IMR-90 (cell line): Measurements from ENCODE around the gene ATRN. TPM values are rescaled to one million over a fixed set of nuclear protein-coding genes. Genes with fewer than 3 reads are reported as not detected.
A peak's percentile ranks its signal among the peaks of the same experiment; 100 is the strongest.

ENCODE experiments used
- ATAC-seq: fragments of 200-7000 bp; cut with Tn5 transposase; 2 replicates; pipeline ENCODE4 v1.9.1; 2020; ENCODE audit warnings: low read depth, mild to moderate bottlenecking, moderate library complexity
- BruUV-seq: library from RNA; stranded (reverse); fragments of 400-500 nt; replicated peaks from 2 replicates; lab custom pipeline; 2021; lab: Mats Ljungman, UMichigan
- CTCF ChIA-PET: fragments of 300-600 bp; formaldehyde crosslinking; extraction: SDS; loops from one replicate; lab custom pipeline; 2021; ENCODE audit warnings: antibody characterized with exemption; lab: Yijun Ruan, JAX
- POLR2A ChIA-PET: fragments of 300-600 bp; sonication (Branson Sonifier 250); formaldehyde crosslinking; loops from one replicate; lab custom pipeline; 2022; ENCODE audit warnings: antibody characterized with exemption; ENCODE audit not compliant: unreplicated experiment; lab: Charles Lee
- DNase-seq: peaks from one replicate; pipeline ENCODE4 v3.0.0; 2013
- H2AFZ ChIP-seq: replicated peaks from 2 replicates; pipeline ENCODE3; 2013; ENCODE audit warnings: low read length, mild to moderate bottlenecking; ENCODE audit not compliant: poor library complexity
- H2AK5ac ChIP-seq: 2 replicates; pipeline ENCODE4 v1.6.1; 2013; ENCODE audit warnings: low read depth, low read length, inconsistent platforms
- H2AK9ac ChIP-seq: replicated peaks from 2 replicates; pipeline ENCODE3; 2013; ENCODE audit warnings: mild to moderate bottlenecking, low read depth, low read length, moderate library complexity; ENCODE audit not compliant: poor library complexity
- H2BK120ac ChIP-seq: 2 replicates; pipeline ENCODE4 v1.6.1; 2013; ENCODE audit warnings: low read depth, low read length, inconsistent platforms
- H2BK15ac ChIP-seq: 3 replicates; pipeline ENCODE4 v1.6.1; 2013; ENCODE audit warnings: low read depth, low read length, inconsistent platforms
- H2BK20ac ChIP-seq: 2 replicates; pipeline ENCODE4 v1.6.1; 2013; ENCODE audit warnings: low read depth, mild to moderate bottlenecking, inconsistent platforms, low read length, moderate library complexity
- H2BK5ac ChIP-seq: 2 replicates; pipeline ENCODE4 v1.6.1; 2013; ENCODE audit warnings: mild to moderate bottlenecking, low read depth, low read length, inconsistent platforms; ENCODE audit not compliant: poor library complexity, severe bottlenecking
- H3K14ac ChIP-seq: replicated peaks from 2 replicates; pipeline ENCODE4 v1.6.1; 2013; ENCODE audit warnings: low read depth, low read length, inconsistent platforms
- H3K18ac ChIP-seq: 2 replicates; pipeline ENCODE4 v1.6.1; 2013; ENCODE audit warnings: low read depth, low read length, control low read depth
- H3K23ac ChIP-seq: 2 replicates; pipeline ENCODE4 v1.6.1; 2013; ENCODE audit warnings: low read depth, low read length, inconsistent platforms
- H3K27ac ChIP-seq: 2 replicates; pipeline ENCODE4 v1.5.1; 2013; ENCODE audit warnings: mild to moderate bottlenecking, control low read depth, low read length; ENCODE audit not compliant: insufficient read depth
- H3K27me3 ChIP-seq: 2 replicates; pipeline ENCODE4 v1.6.1; 2013; ENCODE audit warnings: low read length; ENCODE audit not compliant: control insufficient read depth, insufficient read depth
- H3K36me3 ChIP-seq: 2 replicates; pipeline ENCODE4 v1.6.1; 2013; ENCODE audit warnings: low read length, mixed read lengths; ENCODE audit not compliant: control insufficient read depth, insufficient read depth
- H3K4ac ChIP-seq: 2 replicates; pipeline ENCODE4 v1.6.1; 2013; ENCODE audit warnings: low read depth, low read length, inconsistent platforms
- H3K4me1 ChIP-seq: 2 replicates; pipeline ENCODE4 v1.6.1; 2013; ENCODE audit warnings: low read length, mixed read lengths; ENCODE audit not compliant: control insufficient read depth, insufficient read depth
- H3K4me2 ChIP-seq: 2 replicates; pipeline ENCODE4 v1.6.1; 2013; ENCODE audit warnings: low read depth, mild to moderate bottlenecking, control low read depth, low read length, moderate library complexity
- H3K4me3 ChIP-seq: 2 replicates; pipeline ENCODE4 v1.5.1; 2013; ENCODE audit warnings: low read depth, mild to moderate bottlenecking, control low read depth, low read length, moderate library complexity; ENCODE audit not compliant: insufficient read depth
- H3K56ac ChIP-seq: 2 replicates; pipeline ENCODE4 v1.6.1; 2013; ENCODE audit warnings: low read length, inconsistent platforms; ENCODE audit not compliant: insufficient read depth; ENCODE audit errors: extremely low read depth
- H3K79me1 ChIP-seq, 2 experiments: 2 replicates each; pipeline ENCODE4 v1.6.1; 2013; ENCODE audit warnings: low read length in 2 of 2, inconsistent platforms in 1 of 2, low read depth in 1 of 2
- H3K9ac ChIP-seq: 2 replicates; pipeline ENCODE4 v1.6.1; 2013; ENCODE audit warnings: low read depth, low read length, control low read depth
- H3K9me1 ChIP-seq: 2 replicates; pipeline ENCODE4 v1.6.1; 2013; ENCODE audit warnings: low read length, inconsistent platforms; ENCODE audit not compliant: insufficient read depth
- H3K9me3 ChIP-seq: 2 replicates; pipeline ENCODE4 v1.6.1; 2013; ENCODE audit warnings: low read length; ENCODE audit not compliant: control insufficient read depth, insufficient read depth
- H4K20me1 ChIP-seq: 2 replicates; pipeline ENCODE4 v1.6.1; 2013; ENCODE audit warnings: low read length, inconsistent platforms; ENCODE audit not compliant: insufficient read depth
- H4K5ac ChIP-seq: 2 replicates; pipeline ENCODE4 v1.6.1; 2013; ENCODE audit warnings: mild to moderate bottlenecking, low read depth, low read length, control low read depth
- H4K8ac ChIP-seq, 2 experiments: 2 replicates each; pipeline ENCODE4 v1.6.1; 2013; ENCODE audit warnings: low read depth in 2 of 2, low read length in 2 of 2, control low read depth in 1 of 2, inconsistent platforms in 1 of 2
- H4K91ac ChIP-seq: 2 replicates; pipeline ENCODE4 v1.6.1; 2013; ENCODE audit warnings: low read depth, low read length, inconsistent platforms; ENCODE audit not compliant: insufficient read depth
- MAFK ChIP-seq: IDR thresholded peaks from 2 replicates; pipeline ENCODE4 v1.6.1; 2012; ENCODE audit warnings: low read depth, low read length, improper control_type of control experiment
- MAZ ChIP-seq: IDR thresholded peaks from 2 replicates; pipeline ENCODE4 v1.6.1; 2012; ENCODE audit warnings: low read depth, mild to moderate bottlenecking, low read length, improper control_type of control experiment, moderate library complexity, borderline replicate concordance
- POLR2A ChIP-seq: IDR thresholded peaks from 2 replicates; pipeline ENCODE4 v1.6.1; 2012; ENCODE audit warnings: mild to moderate bottlenecking, low read depth, low read length
- SMC3 ChIP-seq: fragments of 150-350 bp; IDR thresholded peaks from 2 replicates; pipeline ENCODE4 v1.6.1; 2016; ENCODE audit warnings: low read depth, mild to moderate bottlenecking, antibody characterized with exemption, low read length, moderate library complexity
- WGBS, 2 experiments: methylation state at CpG; one replicate each; pipeline versions ENCODE4 v1.1.5 to v1.1.7; 2013; ENCODE audit warnings: missing lambda C conversion rate in 2 of 2; ENCODE audit not compliant: insufficient read length in 1 of 2; ENCODE audit errors: extremely low coverage in 2 of 2; 5-methylcytosine and 5-hydroxymethylcytosine counted together
- dilution Hi-C: fragments of 300-500 bp; cut with HindIII; formaldehyde crosslinking; loops from one replicate; pipeline ENCODE4 v1.14.3; 2018; ENCODE audit warnings: low sequenced_read_pairs; ENCODE audit not compliant: unreplicated experiment
- in situ Hi-C: fragments of 300-500 bp; cut with MboI; formaldehyde crosslinking; loops from 3 replicates; pipeline ENCODE4 v1.14.3; 2019; ENCODE audit warnings: low sequenced_read_pairs, inconsistent platforms, mixed read lengths
- intact Hi-C: fragments of 100-400 bp; cut with micrococcal nuclease; formaldehyde crosslinking; loops from 2 replicates; pipeline ENCODE4 v1.10.0; 2022
- polyA plus RNA-seq, 3 experiments: library from polyadenylated mRNA; depleted of rRNA; stranded (reverse); fragments of >200 nt; gene quantifications; 2 replicates each; pipeline ENCODE4 v1.2.3, GENCODE V29; 2012; ENCODE audit warnings: low replicate concordance in 1 of 3
- total RNA-seq: library from RNA; depleted of rRNA; stranded (reverse); fragments of >200 nt; gene quantifications from 2 replicates; pipeline ENCODE4 v1.2.3, GENCODE V29; 2012
- TF ChIP-seq, protein P1 (sequence below): fragments of 150-350 bp; IDR thresholded peaks from 2 replicates; pipeline ENCODE4 v1.6.1; 2016; ENCODE audit warnings: low read depth, mild to moderate bottlenecking, low read length, moderate library complexity, borderline replicate concordance
- TF ChIP-seq, protein P2 (sequence below): conservative IDR thresholded peaks from 2 replicates; pipeline ENCODE4 v1.5.1; 2012; ENCODE audit warnings: mild to moderate bottlenecking, low read depth, low read length, improper control_type of control experiment

ATRN gene
- total and polyA plus RNA-seq, 2 of the 4 experiments (the other 2 are of a cell fraction): 32.3 to 46.2 TPM

DNA sequence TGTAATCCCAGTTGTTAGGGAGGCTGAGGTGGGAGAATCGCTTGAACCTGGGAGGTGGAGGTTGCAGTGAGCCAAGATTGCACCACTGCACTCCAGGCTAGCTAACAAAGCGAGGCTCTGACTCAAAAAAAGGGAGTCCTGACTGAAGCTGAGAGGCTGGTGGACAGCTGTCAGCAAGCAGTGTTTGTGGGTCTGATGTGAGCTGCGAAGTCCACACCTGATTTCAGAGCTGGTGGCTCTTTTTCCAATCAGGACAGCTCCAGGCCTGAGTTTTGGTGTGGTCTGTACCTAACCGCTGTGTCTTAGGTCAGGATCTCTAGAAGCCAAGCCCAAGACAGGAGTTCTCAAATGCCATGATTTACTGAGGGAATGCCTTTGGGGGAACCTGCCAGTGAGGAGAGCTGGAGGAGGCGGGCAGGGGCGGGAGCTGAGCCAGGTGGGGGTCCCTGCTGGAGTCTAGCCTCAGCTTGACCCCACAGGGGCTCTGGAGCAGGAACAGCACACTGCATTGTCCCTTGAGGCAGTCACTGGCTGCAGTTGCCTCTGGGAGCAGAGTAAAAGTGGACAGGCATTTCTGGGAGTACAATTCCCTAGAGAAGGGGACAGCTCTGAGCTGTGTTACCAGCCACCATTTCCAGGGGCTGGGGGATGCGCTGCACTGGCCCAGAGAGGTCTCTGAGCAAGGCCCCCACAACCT, 187.3 kb downstream of the ATRN start:
- ChIA-PET POLR2A (no interaction called here), CTCF (no interaction called here)
- Histone ChIP-seq H3K14ac (no peak overlapping the region), H3K23ac (no peak overlapping the region), H2AK5ac (no peak overlapping the region), H3K56ac (no peak overlapping the region), H3K27ac (no peak overlapping the region), H3K79me1 (no peaks in the 10 kb centered on the region), H2AK9ac (no peak overlapping the region), H3K9me3 (peaks cover 5% of the 10 kb centered on the region; the same call in 1 of the 2 replicates), H3K4me1 (no peaks in the 10 kb centered on the region), H3K27me3 (peaks cover 56% of the 10 kb centered on the region), H3K36me3 (no peaks in the 10 kb centered on the region), H4K5ac (no peak overlapping the region), H2BK5ac (no peak overlapping the region), H2AFZ (peak overlapping the region; percentile 87), H3K4ac (no peak overlapping the region), H3K9me1 (no peaks in the 10 kb centered on the region), H2BK20ac (no peak overlapping the region), H3K4me2 (no peak overlapping the region), H4K8ac (no peak overlapping the region; a peak in 1 of 4 replicates), H3K18ac (no peak overlapping the region), H2BK15ac (no peak overlapping the region), H4K91ac (no peak overlapping the region), H3K4me3 (no peak overlapping the region), H2BK120ac (no peak overlapping the region), H4K20me1 (0 out of 2 replicates have a peak, but pooled peaks cover 3% of the 10 kb centered on the region), H3K9ac (no peak overlapping the region)
- DNase-seq: no peak
- intact Hi-C loops (no loop called here), dilution Hi-C loops (no loop called here), in situ Hi-C loops (no loop called here)
- no peak for ATAC-seq
- no TSS peak for BruUV-seq
- TF ChIP-seq SMC3 (no peak), POLR2A (no peak), MAFK (no peak), MAZ (no peak)
- TF ChIP-seq, protein P1, sequence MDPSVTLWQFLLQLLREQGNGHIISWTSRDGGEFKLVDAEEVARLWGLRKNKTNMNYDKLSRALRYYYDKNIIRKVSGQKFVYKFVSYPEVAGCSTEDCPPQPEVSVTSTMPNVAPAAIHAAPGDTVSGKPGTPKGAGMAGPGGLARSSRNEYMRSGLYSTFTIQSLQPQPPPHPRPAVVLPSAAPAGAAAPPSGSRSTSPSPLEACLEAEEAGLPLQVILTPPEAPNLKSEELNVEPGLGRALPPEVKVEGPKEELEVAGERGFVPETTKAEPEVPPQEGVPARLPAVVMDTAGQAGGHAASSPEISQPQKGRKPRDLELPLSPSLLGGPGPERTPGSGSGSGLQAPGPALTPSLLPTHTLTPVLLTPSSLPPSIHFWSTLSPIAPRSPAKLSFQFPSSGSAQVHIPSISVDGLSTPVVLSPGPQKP: no peak
- TF ChIP-seq, protein P2, sequence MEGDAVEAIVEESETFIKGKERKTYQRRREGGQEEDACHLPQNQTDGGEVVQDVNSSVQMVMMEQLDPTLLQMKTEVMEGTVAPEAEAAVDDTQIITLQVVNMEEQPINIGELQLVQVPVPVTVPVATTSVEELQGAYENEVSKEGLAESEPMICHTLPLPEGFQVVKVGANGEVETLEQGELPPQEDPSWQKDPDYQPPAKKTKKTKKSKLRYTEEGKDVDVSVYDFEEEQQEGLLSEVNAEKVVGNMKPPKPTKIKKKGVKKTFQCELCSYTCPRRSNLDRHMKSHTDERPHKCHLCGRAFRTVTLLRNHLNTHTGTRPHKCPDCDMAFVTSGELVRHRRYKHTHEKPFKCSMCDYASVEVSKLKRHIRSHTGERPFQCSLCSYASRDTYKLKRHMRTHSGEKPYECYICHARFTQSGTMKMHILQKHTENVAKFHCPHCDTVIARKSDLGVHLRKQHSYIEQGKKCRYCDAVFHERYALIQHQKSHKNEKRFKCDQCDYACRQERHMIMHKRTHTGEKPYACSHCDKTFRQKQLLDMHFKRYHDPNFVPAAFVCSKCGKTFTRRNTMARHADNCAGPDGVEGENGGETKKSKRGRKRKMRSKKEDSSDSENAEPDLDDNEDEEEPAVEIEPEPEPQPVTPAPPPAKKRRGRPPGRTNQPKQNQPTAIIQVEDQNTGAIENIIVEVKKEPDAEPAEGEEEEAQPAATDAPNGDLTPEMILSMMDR: no peak
- 90% methylated on average over 5 of the region's 7 CpGs; no CpG with 5 or more reads in 1 of the 2 experiments for WGBS, 2 experiments
